Measurements from ENCODE around the gene SMARCA2. TPM values are rescaled to one million over a fixed set of nuclear protein-coding genes. Genes with fewer than 3 reads are reported as not detected.

Gene SMARCA2
- total and polyA plus RNA-seq, 9 of the 15 experiments (the other 6 are each of a cell fraction or from before 2014, with no cell fraction given), result 8.0 to 34.8 (median 25.5) TPM

- TF ChIP-seq RBM39 (optimal IDR thresholded peaks at IDR 0.05; ENCODE audit: low read depth, low read length) (no peak), HOMEZ (CRISPR knock-in tag; IDR thresholded peaks at IDR 0.05) (no peak), SREBF2 (CRISPR knock-in tag; IDR thresholded peaks at IDR 0.05) (no peak), NKRF (IDR thresholded peaks at IDR 0.05; ENCODE audit: borderline replicate concordance) (no peak), RNF219 (CRISPR knock-in tag; IDR thresholded peaks at IDR 0.05) (no peak), EP400 (IDR thresholded peaks at IDR 0.05) (no peak), ZNF583 (CRISPR knock-in tag; IDR thresholded peaks at IDR 0.05) (no peak), ZNF57 (CRISPR knock-in tag; IDR thresholded peaks at IDR 0.05) (no peak), PCBP1 (IDR thresholded peaks at IDR 0.05; ENCODE audit: low read depth, low read length, poor library complexity, severe bottlenecking) (no peak), KHSRP (IDR thresholded peaks at IDR 0.05) (no peak), ZFP91 (CRISPR knock-in tag; IDR thresholded peaks at IDR 0.05) (no peak), THRB (CRISPR knock-in tag; conservative IDR thresholded peaks at IDR 0.05) (no peak), FOXJ3 (CRISPR knock-in tag; IDR thresholded peaks at IDR 0.05) (no peak)
Measured at GRCh38 chr9:2169035-2169434, 153.9 kb downstream of the SMARCA2 start (continued).

All from K562 (cell line).